Tibial nerve (tissue), 4 donors: ENCODE data around the gene SPOCK3.

Experiments used
- EP300 ChIP-seq, 2 donors: sonication (generic); formaldehyde crosslinking; IDR thresholded peaks; one replicate each; pipeline ENCODE4 v1.6.1; 2017; ENCODE audit warnings: antibody characterized with exemption in 2 of 2, mild to moderate bottlenecking in 1 of 2
- POLR2A ChIP-seq, 2 donors: fragments of 450-650 bp; IDR thresholded peaks; one replicate each; pipeline ENCODE4 v1.6.1; 2017; ENCODE audit warnings: antibody characterized with exemption in 2 of 2, mild to moderate bottlenecking in 2 of 2, moderate library complexity in 2 of 2
- TF ChIP-seq, protein P1 (sequence below), 5 experiments: fragments of 200-600 bp in 3 of 5; fragments of 450-650 bp in 2 of 5; sonication (generic) in 3 of 5; IDR thresholded peaks; one replicate each; pipeline ENCODE4 v1.5.1; 2016 to 2019; ENCODE audit warnings: antibody characterized with exemption in 5 of 5, mild to moderate bottlenecking in 3 of 5, moderate library complexity in 2 of 5

DNA sequence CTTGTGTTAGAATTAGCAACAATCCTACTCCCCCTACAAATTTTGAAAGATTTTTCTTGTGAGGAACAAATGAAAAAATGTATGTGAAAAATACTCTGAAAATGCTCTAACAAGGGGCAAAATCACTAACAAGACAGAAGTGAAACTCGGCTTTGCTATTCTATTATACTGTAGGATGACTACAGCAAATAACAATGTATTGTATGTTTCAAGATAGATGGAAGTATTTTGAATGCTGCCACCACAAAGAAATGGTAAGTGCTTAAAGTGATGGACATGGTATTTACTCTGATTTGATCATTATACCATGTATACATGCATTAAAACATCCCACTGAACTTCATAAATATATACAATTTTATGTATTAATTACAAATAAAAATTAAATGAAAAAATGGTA is 192.8 kb downstream of the SPOCK3 start:
- TF ChIP-seq, protein P1, sequence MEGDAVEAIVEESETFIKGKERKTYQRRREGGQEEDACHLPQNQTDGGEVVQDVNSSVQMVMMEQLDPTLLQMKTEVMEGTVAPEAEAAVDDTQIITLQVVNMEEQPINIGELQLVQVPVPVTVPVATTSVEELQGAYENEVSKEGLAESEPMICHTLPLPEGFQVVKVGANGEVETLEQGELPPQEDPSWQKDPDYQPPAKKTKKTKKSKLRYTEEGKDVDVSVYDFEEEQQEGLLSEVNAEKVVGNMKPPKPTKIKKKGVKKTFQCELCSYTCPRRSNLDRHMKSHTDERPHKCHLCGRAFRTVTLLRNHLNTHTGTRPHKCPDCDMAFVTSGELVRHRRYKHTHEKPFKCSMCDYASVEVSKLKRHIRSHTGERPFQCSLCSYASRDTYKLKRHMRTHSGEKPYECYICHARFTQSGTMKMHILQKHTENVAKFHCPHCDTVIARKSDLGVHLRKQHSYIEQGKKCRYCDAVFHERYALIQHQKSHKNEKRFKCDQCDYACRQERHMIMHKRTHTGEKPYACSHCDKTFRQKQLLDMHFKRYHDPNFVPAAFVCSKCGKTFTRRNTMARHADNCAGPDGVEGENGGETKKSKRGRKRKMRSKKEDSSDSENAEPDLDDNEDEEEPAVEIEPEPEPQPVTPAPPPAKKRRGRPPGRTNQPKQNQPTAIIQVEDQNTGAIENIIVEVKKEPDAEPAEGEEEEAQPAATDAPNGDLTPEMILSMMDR (IDR thresholded peaks at IDR 0.05), result no peak
- no peak for TF ChIP-seq POLR2A (IDR thresholded peaks at IDR 0.05)
- TF ChIP-seq EP300 (IDR thresholded peaks at IDR 0.05), result no peak
